GM10266 (cell line): ENCODE data around the gene ACSL3.

Experiments
- DNase-seq: peaks from one replicate; pipeline ENCODE4 v3.0.0; 2012; ENCODE audit errors: extremely low spot score
- CTCF ChIP-seq: IDR thresholded peaks from 2 replicates; pipeline ENCODE4 v1.5.1; 2012; ENCODE audit warnings: mild to moderate bottlenecking, low read depth; ENCODE audit not compliant: control insufficient read depth, insufficient read depth; ENCODE audit errors: missing control alignments

ACSL3 gene

GRCh38 chr2:222827417-222827816, 33.4 kb upstream of the ACSL3 start:
- DNase-seq: no peak
- TF ChIP-seq CTCF: no peak

GRCh38 chr2:222828572-222828971, 32.3 kb upstream of the ACSL3 start:
- no peak for TF ChIP-seq CTCF
- DNase-seq: no peak

- no peak for DNase-seq
- no peak for TF ChIP-seq CTCF
These were observed 30.7 kb upstream of the ACSL3 start for GRCh38 chr2:222830164-222830563.

- TF ChIP-seq CTCF: no peak
These were observed 27.4 kb upstream of the ACSL3 start for GRCh38 chr2:222833410-222833809.

GRCh38 chr2:222835143-222835822, 25.6 kb upstream of the ACSL3 start:
- DNase-seq: no peak

More at GRCh38 chr2:222833410-222833809, 27.4 kb upstream of the ACSL3 start:
- DNase-seq: no peak

GRCh38 chr2:222835823-222836151, 25.0 kb upstream of the ACSL3 start:
- TF ChIP-seq CTCF: no peak
- no peak for DNase-seq

More at GRCh38 chr2:222835143-222835822, 25.6 kb upstream of the ACSL3 start:
- TF ChIP-seq CTCF: no peak

- no peak for TF ChIP-seq CTCF
- no peak for DNase-seq
These were observed 23.2 kb upstream of the ACSL3 start for GRCh38 chr2:222837643-222838056.
